SHP77 (cell line): ENCODE measurements around the gene TSC22D2.
A peak's percentile ranks its signal among the peaks of the same experiment; 100 is the strongest.
"Not testable (repeated sequence)": the region's sequence is repeated elsewhere in the genome, so short reads cannot be mapped to it uniquely, and the experiment has no call there.

Source experiments
- DNase-seq, 2 experiments: peaks; one replicate each; lab custom pipeline; 2025; lab: John Stamatoyannopoulos, UW

Gene TSC22D2

GRCh38 chr3:150490277-150490986, 82.3 kb downstream of the TSC22D2 start:
- DNase-seq: no peak

- DNase-seq: no peak
These were observed 86.4 kb downstream of the TSC22D2 start for GRCh38 chr3:150494411-150494977.

- no peak for DNase-seq
These were observed 87.1 kb downstream of the TSC22D2 start for GRCh38 chr3:150495149-150495548.

- DNase-seq: peak; percentile 3 to 7
These were observed 87.6 kb downstream of the TSC22D2 start for GRCh38 chr3:150495563-150496168.

- no peak for DNase-seq
These were observed 89.9 kb downstream of the TSC22D2 start for GRCh38 chr3:150497956-150498355.

GRCh38 chr3:150500960-150501359, 92.9 kb downstream of the TSC22D2 start:
- DNase-seq: not testable (repeated sequence)

- no peak for DNase-seq
These were observed 95.5 kb downstream of the TSC22D2 start for GRCh38 chr3:150503402-150504099.

GRCh38 chr3:150504483-150504882, 96.4 kb downstream of the TSC22D2 start:
- DNase-seq: no peak

- DNase-seq: no peak
These were observed 100.3 kb downstream of the TSC22D2 start for GRCh38 chr3:150508401-150508800.

- no peak for DNase-seq
These were observed 101.7 kb downstream of the TSC22D2 start for GRCh38 chr3:150509780-150510179.

- DNase-seq: no peak
These were observed 103.2 kb downstream of the TSC22D2 start for GRCh38 chr3:150511122-150511821.

GRCh38 chr3:150515210-150515609, 107.1 kb downstream of the TSC22D2 start:
- DNase-seq: no peak
